HG02588 (cell line): Measurements from ENCODE around the gene IL17D.
"Not testable (repeated sequence)": the region's sequence is repeated elsewhere in the genome, so short reads cannot be mapped to it uniquely, and the experiment has no call there.

Source experiments
- ATAC-seq: cut with Tn5 transposase; IDR thresholded peaks from one replicate; pipeline ENCODE4 v1.9.1; 2021; ENCODE audit warnings: mild to moderate bottlenecking, moderate library complexity; ENCODE audit not compliant: unreplicated experiment

IL17D gene

GRCh38 chr13:20717581-20718542, 14.4 kb downstream of the IL17D start:
- ATAC-seq, result no peak

- no peak for ATAC-seq
These were observed 15.6 kb downstream of the IL17D start for GRCh38 chr13:20718958-20719566.

DNA sequence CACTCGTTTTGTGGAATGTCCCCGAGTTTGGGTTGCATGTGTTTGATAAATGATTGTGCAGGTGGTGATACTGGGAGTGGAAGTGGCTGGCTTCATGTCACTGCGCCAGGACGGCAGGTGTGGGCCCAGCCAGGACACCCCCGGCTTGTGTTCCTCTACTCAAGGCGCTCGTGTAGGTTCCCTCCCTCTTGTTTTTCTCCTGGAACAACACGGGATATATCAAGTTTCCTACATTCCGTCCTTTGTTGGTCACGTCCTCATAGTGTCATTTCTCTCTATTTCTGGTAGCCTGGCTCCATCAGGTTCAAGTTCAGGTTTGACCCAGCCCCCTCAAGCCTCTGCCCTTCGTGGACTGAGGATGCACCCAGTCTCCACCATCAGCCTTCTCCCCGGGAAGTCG, 16.3 kb downstream of the IL17D start:
- ATAC-seq, result no peak

- ATAC-seq, result no peak
These were observed 17.0 kb downstream of the IL17D start for GRCh38 chr13:20720499-20720898.

DNA sequence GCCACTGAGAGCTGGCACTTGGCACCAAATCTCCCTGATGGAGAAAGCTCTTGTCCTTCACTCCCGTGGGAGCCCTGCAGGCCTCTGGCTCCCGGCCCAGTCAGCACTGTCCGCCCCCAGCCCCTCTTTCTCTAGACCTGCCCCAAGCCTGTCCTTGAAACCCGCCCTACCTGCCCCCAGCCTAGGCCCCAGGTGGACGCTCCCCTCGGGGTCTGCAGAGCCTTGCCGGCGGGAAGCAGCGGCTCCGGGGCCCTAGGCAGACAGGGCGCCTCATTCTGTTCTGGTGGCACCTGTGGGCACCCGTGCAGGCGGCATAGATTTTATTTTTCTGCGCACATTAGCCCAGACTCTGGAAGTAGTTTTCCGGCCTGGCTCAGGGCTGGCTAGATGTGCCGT, 17.6 kb downstream of the IL17D start:
- no peak for ATAC-seq

GRCh38 chr13:20721454-20722357, 18.2 kb downstream of the IL17D start:
- no peak for ATAC-seq

DNA sequence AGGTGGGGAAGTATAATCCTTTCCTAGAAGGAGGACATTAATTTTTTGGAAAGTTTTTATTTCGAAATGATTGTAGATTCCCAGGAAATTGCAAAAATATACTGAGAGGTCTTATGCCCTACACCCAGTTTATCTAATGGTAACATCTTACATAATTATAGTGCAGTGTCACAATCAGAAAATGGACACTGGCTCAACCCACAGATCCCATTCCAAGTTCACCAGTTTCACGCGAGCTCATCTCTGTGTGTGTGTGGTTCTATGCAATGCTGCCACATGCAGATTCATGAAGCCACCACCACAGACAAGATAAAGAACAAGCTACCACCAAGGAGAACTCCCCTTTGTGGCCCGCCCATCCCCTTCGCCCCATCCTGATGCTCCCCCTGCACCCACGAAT, 24.4 kb downstream of the IL17D start:
- no peak for ATAC-seq

- ATAC-seq, result no peak
These were observed 25.2 kb downstream of the IL17D start for GRCh38 chr13:20728579-20729311.

GRCh38 chr13:20729633-20730585, 26.4 kb downstream of the IL17D start:
- ATAC-seq, result no peak

DNA sequence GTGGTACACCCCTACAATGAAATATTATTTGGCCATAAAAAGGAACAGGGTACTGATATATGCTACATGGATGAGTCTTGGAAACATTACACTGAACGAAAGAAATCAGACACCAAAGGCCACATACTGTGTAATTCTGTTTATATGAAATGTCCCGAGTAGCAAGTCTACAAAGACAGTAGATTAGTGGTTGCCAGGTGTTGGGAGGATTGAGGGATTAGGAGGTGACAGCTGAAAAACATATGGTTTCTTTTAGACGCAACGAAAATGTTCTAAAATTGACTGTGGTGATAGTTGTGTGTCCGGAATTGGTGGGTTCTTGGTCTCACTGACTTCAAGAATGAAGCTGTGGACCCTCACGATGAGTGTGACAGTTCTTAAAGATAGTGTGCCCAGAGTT, 35.1 kb downstream of the IL17D start:
- no peak for ATAC-seq

DNA sequence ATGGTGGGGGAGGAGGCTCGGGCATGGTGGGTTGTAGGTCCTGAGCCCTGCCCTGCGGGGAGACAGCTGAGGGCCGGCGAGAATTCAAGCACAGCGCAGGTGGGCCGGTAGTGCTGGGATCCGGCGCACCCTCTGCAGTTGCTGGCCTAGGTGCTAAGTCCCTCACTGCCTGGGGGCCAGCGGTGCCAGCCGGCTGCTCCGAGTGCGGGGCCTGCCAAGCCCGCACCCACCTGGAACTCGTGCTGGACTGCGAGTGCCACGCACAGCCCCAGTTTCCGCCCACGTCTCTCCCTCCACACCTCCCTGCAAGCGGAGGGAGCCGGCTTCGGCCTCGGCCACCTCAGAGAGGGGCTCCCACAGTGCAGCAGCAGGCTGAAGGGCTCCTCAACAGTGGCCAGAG, 36.5 kb downstream of the IL17D start:
- ATAC-seq, result no peak

DNA sequence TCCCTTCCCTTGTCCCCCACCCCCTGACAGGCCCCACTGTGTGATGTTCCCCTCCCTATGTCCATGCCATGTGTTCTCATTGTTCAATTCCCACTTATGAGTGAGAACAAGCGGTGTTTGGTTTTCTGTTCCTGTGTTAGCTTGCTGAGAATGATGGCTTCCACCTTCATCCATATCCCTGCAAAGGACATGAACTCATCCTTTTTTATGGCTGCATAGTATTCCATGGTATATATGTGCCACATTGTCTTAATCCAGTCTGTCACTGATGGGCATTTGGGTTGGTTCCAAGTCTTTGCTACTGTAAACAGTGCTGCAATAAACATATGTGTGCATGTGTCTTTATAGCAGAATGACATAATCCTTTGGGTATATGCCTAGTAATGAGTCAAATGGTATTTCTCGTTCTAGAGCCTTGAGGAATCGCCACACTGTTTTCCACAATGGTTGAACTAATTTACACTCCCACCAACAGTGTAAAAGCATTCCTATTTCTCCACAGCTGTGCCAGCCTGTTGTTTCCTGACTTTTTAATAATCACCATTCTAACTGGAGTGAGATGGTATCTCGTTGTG, 40.4 kb downstream of the IL17D start:
- not testable (repeated sequence) for ATAC-seq

DNA sequence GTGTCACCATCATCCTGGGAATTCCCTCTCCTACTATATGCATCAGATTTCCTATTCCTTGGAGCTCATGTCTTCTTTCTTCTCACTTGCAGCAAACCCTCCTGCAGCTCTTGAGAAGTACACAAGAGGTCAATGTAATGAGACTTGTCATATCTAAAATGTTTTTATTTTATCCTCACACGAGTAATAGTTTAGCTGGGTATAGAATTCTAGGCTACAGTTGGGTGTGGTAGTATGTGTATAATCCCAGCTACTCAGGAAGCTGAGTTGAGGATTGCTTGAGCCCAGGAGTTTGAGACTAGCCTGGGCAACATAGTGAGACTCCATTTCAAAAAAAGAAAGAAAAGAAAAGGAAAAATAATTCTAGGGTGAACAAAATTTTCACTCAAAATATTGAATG, 45.9 kb downstream of the IL17D start:
- ATAC-seq, result no peak

DNA sequence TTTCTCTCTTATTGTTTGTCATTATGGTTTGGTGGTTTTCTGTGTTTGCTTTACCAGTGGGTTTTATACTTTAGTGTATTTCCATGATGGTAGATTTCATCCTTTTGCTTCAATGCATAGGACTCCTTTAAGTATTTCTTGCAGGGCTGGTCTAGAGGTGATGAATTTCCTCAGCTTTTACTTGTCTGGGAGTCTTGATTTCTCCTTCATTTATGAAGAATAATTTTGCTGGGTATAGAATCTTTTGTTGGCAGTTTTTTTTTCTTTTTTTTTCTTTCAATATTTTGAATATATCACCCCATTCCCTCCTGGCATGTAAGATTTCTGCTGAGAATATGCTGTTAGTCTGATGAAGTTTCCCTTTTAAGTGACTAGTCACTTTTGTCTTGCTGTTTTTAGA, 50.5 kb downstream of the IL17D start:
- no peak for ATAC-seq

- ATAC-seq, result no peak
These were observed 57.4 kb downstream of the IL17D start for GRCh38 chr13:20760872-20761271.

DNA sequence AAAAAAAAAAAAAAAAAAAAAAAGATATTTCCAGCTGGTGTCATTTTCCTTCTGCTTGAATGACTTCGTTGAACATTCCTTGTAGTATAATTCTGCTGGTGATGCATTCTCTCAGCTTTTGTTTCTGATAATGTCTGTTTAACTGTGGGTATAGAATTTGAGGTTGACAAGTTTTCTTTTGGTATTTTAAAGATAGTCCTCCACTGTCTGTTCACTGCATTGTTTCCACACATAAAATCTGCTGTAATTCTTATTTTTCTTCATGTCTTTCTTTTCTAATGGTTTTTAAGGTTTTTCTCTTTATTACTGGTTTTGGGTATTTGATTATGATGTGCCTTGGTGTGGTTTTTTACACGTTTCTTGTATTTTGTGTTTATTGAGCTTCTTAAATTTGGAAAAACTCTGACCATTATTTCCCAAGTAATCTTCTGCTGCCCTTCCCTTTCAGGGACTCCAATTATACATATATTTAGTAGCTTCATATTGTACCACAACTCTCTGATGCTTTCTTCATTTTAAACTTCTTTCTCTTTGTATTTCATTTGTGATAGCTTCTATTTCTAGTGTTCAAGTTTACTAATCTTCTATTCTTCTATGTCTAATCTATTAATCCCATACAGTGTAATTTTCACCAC, 63.9 kb downstream of the IL17D start:
- no peak for ATAC-seq

GRCh38 chr13:20769091-20769490, 65.6 kb downstream of the IL17D start:
- no peak for ATAC-seq

DNA sequence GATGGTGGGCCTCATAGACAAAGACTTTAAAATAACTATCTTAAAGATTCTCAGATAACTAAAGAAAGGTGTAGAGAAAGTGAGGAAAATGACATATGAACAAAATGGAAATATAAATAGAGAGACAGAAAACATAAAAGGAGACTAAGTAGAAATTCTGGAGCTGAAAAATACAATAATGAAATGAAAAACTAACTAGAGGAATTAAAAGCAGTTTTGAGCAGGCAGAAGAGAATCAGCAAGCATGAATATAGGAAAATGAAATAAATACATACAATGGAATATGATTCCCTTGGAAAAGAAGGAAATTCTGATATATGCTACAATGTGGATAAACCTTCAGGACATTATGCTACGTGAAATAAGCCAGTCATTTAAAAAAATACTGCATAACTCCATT, 66.3 kb downstream of the IL17D start:
- ATAC-seq, result no peak
